H9 (cell line): ENCODE data around the gene PLA2G4D. TPM values are rescaled to one million over a fixed set of nuclear protein-coding genes. Genes with fewer than 3 reads are reported as not detected.

Experiments
- DNase-seq: peaks from one replicate; pipeline ENCODE4 v3.0.0-alpha.2; 2017
- H2AFZ ChIP-seq: one replicate; pipeline ENCODE4 v1.6.1; 2013; ENCODE audit warnings: mild to moderate bottlenecking, low read length, control low read depth, moderate library complexity
- H2AK5ac ChIP-seq: 2 replicates; pipeline ENCODE4 v1.6.1; 2013; ENCODE audit warnings: low read length, control low read depth, mixed read lengths; ENCODE audit not compliant: insufficient read length
- H2BK120ac ChIP-seq: one replicate; pipeline ENCODE4 v1.6.1; 2013; ENCODE audit warnings: low read depth, mild to moderate bottlenecking, low read length, control low read depth, inconsistent platforms; ENCODE audit not compliant: poor library complexity, severe bottlenecking
- H2BK12ac ChIP-seq: 2 replicates; pipeline ENCODE4 v1.6.1; 2013; ENCODE audit warnings: low read length, control low read depth, mixed read lengths, low read depth; ENCODE audit not compliant: insufficient read length
- H2BK15ac ChIP-seq: 2 replicates; pipeline ENCODE4 v1.6.1; 2013; ENCODE audit warnings: low read depth, low read length, control low read depth
- H2BK20ac ChIP-seq: one replicate; pipeline ENCODE4 v1.6.1; 2013; ENCODE audit warnings: low read depth, mild to moderate bottlenecking, low read length, control low read depth, inconsistent platforms; ENCODE audit not compliant: poor library complexity, severe bottlenecking
- H2BK5ac ChIP-seq: 2 replicates; pipeline ENCODE4 v1.6.1; 2013; ENCODE audit warnings: low read length, control low read depth, mixed read lengths; ENCODE audit not compliant: insufficient read length
- H3K14ac ChIP-seq: 2 replicates; pipeline ENCODE4 v1.6.1; 2013; ENCODE audit warnings: low read length, control low read depth; ENCODE audit not compliant: insufficient read depth
- H3K18ac ChIP-seq: 2 replicates; pipeline ENCODE4 v1.6.1; 2013; ENCODE audit warnings: low read depth, mild to moderate bottlenecking, mixed read lengths, low read length, control low read depth; ENCODE audit not compliant: insufficient read length
- H3K23ac ChIP-seq: 2 replicates; pipeline ENCODE4 v1.6.1; 2013; ENCODE audit warnings: low read length, control low read depth, mixed read lengths, low read depth; ENCODE audit not compliant: insufficient read length
- H3K23me2 ChIP-seq: 2 replicates; pipeline ENCODE4 v1.6.1; 2013; ENCODE audit warnings: low read depth, mild to moderate bottlenecking, mixed read lengths, low read length, control low read depth; ENCODE audit not compliant: insufficient read length, poor library complexity, severe bottlenecking
- H3K27ac ChIP-seq: 2 replicates; pipeline ENCODE4 v1.5.1; 2013; ENCODE audit warnings: low read length, control low read depth, mixed read lengths, low read depth; ENCODE audit not compliant: insufficient read length
- H3K27me3 ChIP-seq: 2 replicates; pipeline ENCODE4 v1.6.1; 2013; ENCODE audit warnings: low read length, control low read depth, inconsistent platforms; ENCODE audit not compliant: insufficient read depth
- H3K4ac ChIP-seq: 2 replicates; pipeline ENCODE4 v1.6.1; 2013; ENCODE audit warnings: low read depth, mild to moderate bottlenecking, control low read depth, inconsistent platforms, low read length, moderate library complexity
- H3K4me1 ChIP-seq: 2 replicates; pipeline ENCODE4 v1.6.1; 2013; ENCODE audit warnings: low read length, control low read depth, inconsistent platforms; ENCODE audit not compliant: insufficient read depth
- H3K4me2 ChIP-seq: 2 replicates; pipeline ENCODE4 v1.6.1; 2013; ENCODE audit warnings: low read length, control low read depth, mixed read lengths; ENCODE audit not compliant: insufficient read length, insufficient read depth
- H3K56ac ChIP-seq: 2 replicates; pipeline ENCODE4 v1.6.1; 2013; ENCODE audit warnings: low read depth, mild to moderate bottlenecking, mixed read lengths, low read length, control low read depth; ENCODE audit not compliant: insufficient read length
- H3K79me1 ChIP-seq: 2 replicates; pipeline ENCODE4 v1.6.1; 2013; ENCODE audit warnings: low read depth, mild to moderate bottlenecking, moderate library complexity, low read length, control low read depth, inconsistent platforms; ENCODE audit not compliant: insufficient read depth, poor library complexity, severe bottlenecking
- H3K79me2 ChIP-seq: 2 replicates; pipeline ENCODE4 v1.6.1; 2013; ENCODE audit warnings: low read length, control low read depth, inconsistent platforms; ENCODE audit not compliant: insufficient read depth
- H3K9ac ChIP-seq: 2 replicates; pipeline ENCODE4 v1.6.1; 2013; ENCODE audit warnings: low read length, control low read depth, mixed read lengths; ENCODE audit not compliant: insufficient read length; ENCODE audit errors: extremely low read depth
- H3K9me3 ChIP-seq: one replicate; pipeline ENCODE4 v1.6.1; 2013; ENCODE audit warnings: low read depth, low read length, inconsistent platforms; ENCODE audit not compliant: control insufficient read depth
- H3T11ph ChIP-seq: one replicate; pipeline ENCODE4 v1.6.1; 2013; ENCODE audit warnings: mild to moderate bottlenecking, low read length, control low read depth, inconsistent platforms
- H4K20me1 ChIP-seq: one replicate; pipeline ENCODE4 v1.6.1; 2013; ENCODE audit not compliant: control insufficient read depth, insufficient read length, insufficient read depth
- H4K5ac ChIP-seq: 2 replicates; pipeline ENCODE4 v1.6.1; 2013; ENCODE audit warnings: low read depth, mild to moderate bottlenecking, mixed read lengths, low read length, control low read depth; ENCODE audit not compliant: insufficient read length
- H4K8ac ChIP-seq: replicated peaks from 2 replicates; pipeline ENCODE4 v1.6.1; 2013; ENCODE audit warnings: low read length, control low read depth, mixed read lengths, low read depth; ENCODE audit not compliant: insufficient read length
- H4K91ac ChIP-seq: 2 replicates; pipeline ENCODE4 v1.6.1; 2013; ENCODE audit warnings: low read depth, mild to moderate bottlenecking, moderate library complexity, mixed read lengths, low read length, control low read depth; ENCODE audit not compliant: insufficient read length
- H3K27ac Mint-ChIP-seq, 3 experiments: 2 replicates in 2 of 3; 3 replicates in 1 of 3; pipeline ENCODE4 v1.8.0; 2020 to 2021; ENCODE audit warnings: mixed read lengths in 3 of 3, mild to moderate bottlenecking in 1 of 3, moderate library complexity in 1 of 3
- H3K27me3 Mint-ChIP-seq: 2 replicates; pipeline ENCODE4 v1.8.0; 2021; ENCODE audit warnings: low read depth, mild to moderate bottlenecking, moderate library complexity, mixed read lengths
- H3K36me3 Mint-ChIP-seq, 3 experiments: 2 replicates in 2 of 3; 3 replicates in 1 of 3; pipeline ENCODE4 v1.8.0; 2020 to 2021; ENCODE audit warnings: low read depth in 3 of 3, mixed read lengths in 3 of 3; ENCODE audit not compliant: insufficient read depth in 1 of 3
- H3K4me1 Mint-ChIP-seq, 2 experiments: 2 replicates each; pipeline ENCODE4 v1.8.0; 2020; ENCODE audit warnings: mixed read lengths in 2 of 2
- H3K4me3 Mint-ChIP-seq, 2 experiments: 2 replicates in 1 of 2; 3 replicates in 1 of 2; pipeline ENCODE4 v1.8.0; 2020 to 2021; ENCODE audit warnings: mild to moderate bottlenecking in 2 of 2, mixed read lengths in 2 of 2, moderate library complexity in 1 of 2
- H3K9me3 Mint-ChIP-seq, 2 experiments: 2 replicates in 1 of 2; 3 replicates in 1 of 2; pipeline ENCODE4 v1.8.0; 2020; ENCODE audit warnings: mild to moderate bottlenecking in 2 of 2, mixed read lengths in 2 of 2, moderate library complexity in 1 of 2
- WGBS: extraction: QIAGEN DNeasy Blood & Tissue Kit; methylation state at CpG from one replicate; pipeline ENCODE4 v1.1.7; 2013; ENCODE audit warnings: missing lambda C conversion rate, low lambda C conversion rate, mixed read lengths; ENCODE audit not compliant: insufficient read length; ENCODE audit errors: extremely low coverage; 5-methylcytosine and 5-hydroxymethylcytosine counted together
- total RNA-seq: library from RNA; stranded (reverse); gene quantifications from 2 replicates; pipeline ENCODE4 v1.2.1, GENCODE V29; 2021
- TF ChIP-seq, protein P1 (sequence below): fragments of 200-600 bp; sonication (generic); conservative IDR thresholded peaks from 3 replicates; pipeline ENCODE4 v1.8.0; 2021; ENCODE audit warnings: antibody characterized with exemption, mild to moderate bottlenecking

PLA2G4D gene
- total RNA-seq, 1 experiment from 2014 or later, result 0.33 TPM

GRCh38 chr15:42069025-42069424 is 25.3 kb downstream of the PLA2G4D start:
- H2BK20ac ChIP-seq, result no peak overlapping the region
- Mint-ChIP-seq H3K9me3 (no peaks in the 10 kb centered on the region), H3K4me3 (no peak overlapping the region), H3K27ac (0 out of 7 replicates have a peak overlapping the region, but pooled peaks of 1 of the 3 experiments have one; percentile 0), H3K4me1 (peaks cover 5 to 9% of the 10 kb centered on the region in 2 experiments), H3K36me3 (no peaks in the 10 kb centered on the region; a peak in 1 of 7 replicates), H3K27me3 (peaks cover 1% of the 10 kb centered on the region)
- H3K27me3 ChIP-seq, result no peaks in the 10 kb centered on the region
- H2BK5ac ChIP-seq, result no peak overlapping the region
- H3K9ac ChIP-seq, result no peak overlapping the region
- no peak overlapping the region for H3K4ac ChIP-seq
- WGBS, result no CpG with 5 or more reads among the region's 7 CpGs
- H3K23ac ChIP-seq, result no peak overlapping the region
- no peaks in the 10 kb centered on the region for H4K20me1 ChIP-seq
- no peaks in the 10 kb centered on the region for H3K9me3 ChIP-seq
- TF ChIP-seq, protein P1, sequence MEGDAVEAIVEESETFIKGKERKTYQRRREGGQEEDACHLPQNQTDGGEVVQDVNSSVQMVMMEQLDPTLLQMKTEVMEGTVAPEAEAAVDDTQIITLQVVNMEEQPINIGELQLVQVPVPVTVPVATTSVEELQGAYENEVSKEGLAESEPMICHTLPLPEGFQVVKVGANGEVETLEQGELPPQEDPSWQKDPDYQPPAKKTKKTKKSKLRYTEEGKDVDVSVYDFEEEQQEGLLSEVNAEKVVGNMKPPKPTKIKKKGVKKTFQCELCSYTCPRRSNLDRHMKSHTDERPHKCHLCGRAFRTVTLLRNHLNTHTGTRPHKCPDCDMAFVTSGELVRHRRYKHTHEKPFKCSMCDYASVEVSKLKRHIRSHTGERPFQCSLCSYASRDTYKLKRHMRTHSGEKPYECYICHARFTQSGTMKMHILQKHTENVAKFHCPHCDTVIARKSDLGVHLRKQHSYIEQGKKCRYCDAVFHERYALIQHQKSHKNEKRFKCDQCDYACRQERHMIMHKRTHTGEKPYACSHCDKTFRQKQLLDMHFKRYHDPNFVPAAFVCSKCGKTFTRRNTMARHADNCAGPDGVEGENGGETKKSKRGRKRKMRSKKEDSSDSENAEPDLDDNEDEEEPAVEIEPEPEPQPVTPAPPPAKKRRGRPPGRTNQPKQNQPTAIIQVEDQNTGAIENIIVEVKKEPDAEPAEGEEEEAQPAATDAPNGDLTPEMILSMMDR, result peak; percentile 38; the same call in 2 of the 3 replicates
- H3K23me2 ChIP-seq, result no peaks in the 10 kb centered on the region
- no peak overlapping the region for H2BK15ac ChIP-seq
- H3K56ac ChIP-seq, result no peak overlapping the region
- H3K27ac ChIP-seq, result no peak overlapping the region
- H4K91ac ChIP-seq, result no peak overlapping the region
- DNase-seq, result peak; percentile 38
- no peaks in the 10 kb centered on the region for H3K79me2 ChIP-seq
- no peak overlapping the region for H3K14ac ChIP-seq
- no peak overlapping the region for H3K4me2 ChIP-seq
- H3T11ph ChIP-seq, result no peak overlapping the region
- no peak overlapping the region for H2BK120ac ChIP-seq
- H4K5ac ChIP-seq, result no peak overlapping the region
- H2BK12ac ChIP-seq, result no peak overlapping the region
- H3K18ac ChIP-seq, result no peak overlapping the region
- no peak overlapping the region for H4K8ac ChIP-seq
- no peaks in the 10 kb centered on the region for H3K79me1 ChIP-seq
- no peaks in the 10 kb centered on the region for H3K4me1 ChIP-seq
- H2AK5ac ChIP-seq, result no peak overlapping the region
- H2AFZ ChIP-seq, result no peak overlapping the region
